ENCODE data around the gene C17orf67. TPM values are rescaled to one million over a fixed set of nuclear protein-coding genes. Genes with fewer than 3 reads are reported as not detected.

C17orf67 gene
- total and polyA plus RNA-seq, 4 donors, result 0.64 to 2.8 (median 1.7) TPM

DNA sequence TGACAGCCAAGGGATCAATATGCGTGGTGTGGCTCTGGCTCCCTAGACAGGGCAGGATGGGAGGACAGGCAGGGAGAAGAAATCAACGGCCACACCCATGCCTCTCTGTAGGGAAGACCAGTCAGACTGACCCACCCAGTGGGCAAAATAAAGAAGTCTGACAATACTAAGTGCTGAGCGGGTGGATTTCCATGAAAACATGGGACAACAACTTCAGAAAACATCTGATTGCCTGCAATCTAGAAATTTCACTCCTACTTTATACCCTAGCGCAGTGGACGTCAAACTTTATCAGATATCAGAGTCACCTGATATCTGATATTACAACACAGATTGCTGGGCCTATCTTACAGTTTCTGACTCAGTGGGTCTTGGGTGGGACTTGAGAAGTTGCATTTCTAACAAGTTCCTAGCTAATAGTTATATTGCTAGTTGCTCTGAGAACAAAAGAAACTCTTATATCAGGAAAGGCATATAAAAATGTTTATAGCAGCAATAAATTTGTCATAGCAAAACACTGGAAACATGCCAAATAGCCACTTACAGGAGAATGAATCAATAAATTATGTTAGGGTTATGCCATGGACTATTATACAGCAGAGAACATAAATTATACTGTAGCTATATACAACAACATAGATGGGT, 38.4 kb downstream of the C17orf67 start:
- H3K36me3 ChIP-seq (ENCODE audit: control insufficient read depth in 4 of 4, insufficient read depth in 4 of 4, low read length in 4 of 4), result no peaks in the 10 kb centered on the region
- H3K4me1 ChIP-seq (ENCODE audit: control insufficient read depth in 5 of 5, insufficient read depth in 5 of 5, low read length in 5 of 5), result peaks cover 0 to 3% (median 0%) of the 10 kb centered on the region in 5 donors
- TF ChIP-seq, protein P1, sequence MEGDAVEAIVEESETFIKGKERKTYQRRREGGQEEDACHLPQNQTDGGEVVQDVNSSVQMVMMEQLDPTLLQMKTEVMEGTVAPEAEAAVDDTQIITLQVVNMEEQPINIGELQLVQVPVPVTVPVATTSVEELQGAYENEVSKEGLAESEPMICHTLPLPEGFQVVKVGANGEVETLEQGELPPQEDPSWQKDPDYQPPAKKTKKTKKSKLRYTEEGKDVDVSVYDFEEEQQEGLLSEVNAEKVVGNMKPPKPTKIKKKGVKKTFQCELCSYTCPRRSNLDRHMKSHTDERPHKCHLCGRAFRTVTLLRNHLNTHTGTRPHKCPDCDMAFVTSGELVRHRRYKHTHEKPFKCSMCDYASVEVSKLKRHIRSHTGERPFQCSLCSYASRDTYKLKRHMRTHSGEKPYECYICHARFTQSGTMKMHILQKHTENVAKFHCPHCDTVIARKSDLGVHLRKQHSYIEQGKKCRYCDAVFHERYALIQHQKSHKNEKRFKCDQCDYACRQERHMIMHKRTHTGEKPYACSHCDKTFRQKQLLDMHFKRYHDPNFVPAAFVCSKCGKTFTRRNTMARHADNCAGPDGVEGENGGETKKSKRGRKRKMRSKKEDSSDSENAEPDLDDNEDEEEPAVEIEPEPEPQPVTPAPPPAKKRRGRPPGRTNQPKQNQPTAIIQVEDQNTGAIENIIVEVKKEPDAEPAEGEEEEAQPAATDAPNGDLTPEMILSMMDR (IDR thresholded peaks at IDR 0.05; ENCODE audit: control extremely low read depth, extremely low read depth), result no peak
- H3K27ac ChIP-seq (ENCODE audit: low read depth in 1 of 2, low read length in 1 of 2), result no peak overlapping the region
- no peak overlapping the region for H3K9ac ChIP-seq (ENCODE audit: insufficient read depth in 1 of 2, low read length in 2 of 2)
- no peak overlapping the region for H3K4me3 ChIP-seq
- 84 to 91% methylated on average over 5 of the region's 5 CpGs for WGBS, 2 donors
- DNase-seq (no peak), ATAC-seq (ENCODE audit: insufficient read depth, low FRiP score) (no peak)
- H3K27me3 ChIP-seq (ENCODE audit: control insufficient read depth in 3 of 3, insufficient read depth in 3 of 3, low read length in 2 of 3), result no peaks in the 10 kb centered on the region
- H3K9me3 ChIP-seq (ENCODE audit: control insufficient read depth in 4 of 4, insufficient read depth in 3 of 4, low read length in 3 of 4), result no peaks in the 10 kb centered on the region

DNA sequence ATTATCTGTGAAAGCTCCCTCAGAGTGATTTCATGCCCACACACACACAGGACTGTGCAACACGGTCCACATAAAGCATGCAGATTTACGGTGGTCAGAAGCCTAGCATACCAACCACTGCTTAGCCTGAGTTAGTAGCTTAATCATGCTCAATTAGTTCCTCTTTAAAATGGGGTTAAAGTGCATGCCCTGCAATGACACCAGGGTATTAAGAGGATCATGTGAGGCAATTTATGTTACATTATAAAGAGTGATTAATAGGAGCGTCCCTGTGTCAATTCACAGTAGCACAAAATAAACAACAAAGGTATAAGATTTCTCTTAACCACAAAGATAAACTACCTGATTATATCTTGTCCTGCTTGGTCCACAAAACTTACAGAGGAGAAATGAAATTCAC, 39.8 kb downstream of the C17orf67 start:
- H3K27ac ChIP-seq (ENCODE audit: low read depth in 1 of 2, low read length in 1 of 2), result no peak overlapping the region
- no peaks in the 10 kb centered on the region for H3K27me3 ChIP-seq (ENCODE audit: control insufficient read depth in 3 of 3, insufficient read depth in 3 of 3, low read length in 2 of 3)

DNA sequence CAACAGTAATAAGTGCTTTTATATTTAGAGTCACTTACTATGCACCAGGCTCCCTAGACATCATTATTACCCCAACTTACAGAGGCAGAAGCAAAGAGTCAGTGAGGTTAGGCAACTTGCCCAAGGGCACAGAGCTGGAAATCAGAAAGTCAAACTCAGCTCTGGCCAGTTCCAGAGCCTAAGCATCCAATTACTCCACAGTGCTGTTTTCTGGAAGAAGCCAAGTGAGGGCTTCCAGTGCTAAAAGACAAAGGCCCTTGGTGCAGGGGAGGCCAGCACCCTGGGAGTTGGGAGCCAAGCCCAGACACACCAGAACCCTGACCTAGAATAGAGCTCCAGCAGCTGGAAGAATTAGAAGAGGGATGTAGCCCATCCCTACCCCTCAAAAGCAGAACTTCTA, 40.2 kb downstream of the C17orf67 start:
- Histone ChIP-seq H3K9me3 (ENCODE audit: control insufficient read depth in 4 of 4, insufficient read depth in 3 of 4, low read length in 3 of 4) (no peaks in the 10 kb centered on the region), H3K9ac (ENCODE audit: insufficient read depth in 1 of 2, low read length in 2 of 2) (no peak overlapping the region), H3K27me3 (ENCODE audit: control insufficient read depth in 3 of 3, insufficient read depth in 3 of 3, low read length in 2 of 3) (no peaks in the 10 kb centered on the region), H3K4me3 (no peak overlapping the region), H3K4me1 (ENCODE audit: control insufficient read depth in 5 of 5, insufficient read depth in 5 of 5, low read length in 5 of 5) (peaks cover 0 to 3% (median 0%) of the 10 kb centered on the region in 5 donors), H3K36me3 (ENCODE audit: control insufficient read depth in 4 of 4, insufficient read depth in 4 of 4, low read length in 4 of 4) (no peaks in the 10 kb centered on the region), H3K27ac (ENCODE audit: low read depth in 1 of 2, low read length in 1 of 2) (no peak overlapping the region)
- DNase-seq, result no peak
- ATAC-seq (ENCODE audit: insufficient read depth, low FRiP score), result no peak
- TF ChIP-seq, protein P1 (IDR thresholded peaks at IDR 0.05; ENCODE audit: control extremely low read depth, extremely low read depth), result no peak

More for the DNA sequence above, 39.8 kb downstream of the C17orf67 start:
- no peak overlapping the region for H3K9ac ChIP-seq (ENCODE audit: insufficient read depth in 1 of 2, low read length in 2 of 2)
- no peak for ATAC-seq (ENCODE audit: insufficient read depth, low FRiP score)
- no peak for DNase-seq
- H3K36me3 ChIP-seq (ENCODE audit: control insufficient read depth in 4 of 4, insufficient read depth in 4 of 4, low read length in 4 of 4), result no peaks in the 10 kb centered on the region
- H3K4me3 ChIP-seq, result no peak overlapping the region
- WGBS, 2 donors, result 47 to 57% methylated on average over 3 of the region's 3 CpGs
- H3K9me3 ChIP-seq (ENCODE audit: control insufficient read depth in 4 of 4, insufficient read depth in 3 of 4, low read length in 3 of 4), result no peaks in the 10 kb centered on the region
- H3K4me1 ChIP-seq (ENCODE audit: control insufficient read depth in 5 of 5, insufficient read depth in 5 of 5, low read length in 5 of 5), result peaks cover 0 to 3% (median 0%) of the 10 kb centered on the region in 5 donors
- TF ChIP-seq, protein P1 (IDR thresholded peaks at IDR 0.05; ENCODE audit: control extremely low read depth, extremely low read depth), result no peak

DNA sequence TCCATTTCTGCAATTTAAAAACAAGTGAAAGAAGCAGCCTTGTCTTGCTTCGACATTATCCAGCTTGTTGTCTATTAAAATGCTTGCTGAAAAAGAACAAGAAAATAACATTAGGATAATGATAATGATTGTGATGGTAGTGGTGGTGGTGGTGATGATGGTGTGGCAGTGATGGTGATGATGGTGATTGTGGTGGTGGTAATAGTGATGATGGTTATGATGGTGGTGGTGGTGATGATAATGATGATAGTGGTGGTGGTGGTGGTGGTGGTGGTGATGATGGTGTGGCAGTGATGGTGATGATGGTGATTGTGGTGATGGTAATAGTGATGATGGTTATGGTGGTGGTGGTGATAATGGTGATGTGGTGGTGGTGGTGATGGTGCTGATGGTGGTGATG, 41.5 kb downstream of the C17orf67 start:
- Histone ChIP-seq H3K9ac (ENCODE audit: insufficient read depth in 1 of 2, low read length in 2 of 2) (no peak overlapping the region), H3K36me3 (ENCODE audit: control insufficient read depth in 4 of 4, insufficient read depth in 4 of 4, low read length in 4 of 4) (no peaks in the 10 kb centered on the region), H3K4me1 (ENCODE audit: control insufficient read depth in 5 of 5, insufficient read depth in 5 of 5, low read length in 5 of 5) (peaks cover 0 to 3% (median 0%) of the 10 kb centered on the region in 5 donors), H3K4me3 (no peak overlapping the region), H3K27me3 (ENCODE audit: control insufficient read depth in 3 of 3, insufficient read depth in 3 of 3, low read length in 2 of 3) (no peaks in the 10 kb centered on the region), H3K9me3 (ENCODE audit: control insufficient read depth in 4 of 4, insufficient read depth in 3 of 4, low read length in 3 of 4) (no peaks in the 10 kb centered on the region), H3K27ac (ENCODE audit: low read depth in 1 of 2, low read length in 1 of 2) (no peak overlapping the region)
- no peak for DNase-seq
- no peak for ATAC-seq (ENCODE audit: insufficient read depth, low FRiP score)
- WGBS, 2 donors, result 97 to 100% methylated on average over 1 of the region's 1 CpG
- TF ChIP-seq, protein P1 (IDR thresholded peaks at IDR 0.05; ENCODE audit: control extremely low read depth, extremely low read depth), result no peak

All from lung (tissue), 12 donors.